Measurements from ENCODE around the gene CNNM4.

The CNNM4 gene
- total RNA-seq, result 14.6 to 29.2 (median 19.9) reads per million in 4 experiments

- DNase-seq, result peak; percentile 87
Observed at GRCh38 chr2:96760036-96760985, at the start of gene CNNM4. Gene CNNM4, plus strand, starts transcription at chr2:96760902. Its CDS starts 98 bp downstream, at chr2:96761000.

- no peak for DNase-seq
Observed at GRCh38 chr2:96710985-96711384, 49.7 kb upstream of the CNNM4 start.

- DNase-seq, result no peak
Observed at GRCh38 chr2:96715658-96716057, 45.0 kb upstream of the CNNM4 start.

GRCh38 chr2:96716388-96716787 lies 44.3 kb upstream of the CNNM4 start:
- DNase-seq, result no peak

- no peak for DNase-seq
Observed at GRCh38 chr2:96726131-96726530, 34.6 kb upstream of the CNNM4 start.

- DNase-seq, result no peak
Observed at GRCh38 chr2:96727431-96727830, 33.3 kb upstream of the CNNM4 start.

GRCh38 chr2:96729748-96730147 lies 31.0 kb upstream of the CNNM4 start:
- no peak for DNase-seq

- DNase-seq, result no peak
Observed at GRCh38 chr2:96730212-96730611, 30.5 kb upstream of the CNNM4 start.

- DNase-seq, result no peak
Observed at GRCh38 chr2:96733931-96734330, 26.8 kb upstream of the CNNM4 start.

- DNase-seq, result no peak
Observed at GRCh38 chr2:96734880-96735583, 25.7 kb upstream of the CNNM4 start.

GRCh38 chr2:96737251-96737650 lies 23.5 kb upstream of the CNNM4 start:
- DNase-seq, result no peak

GRCh38 chr2:96737831-96738230 lies 22.9 kb upstream of the CNNM4 start:
- no peak for DNase-seq

- DNase-seq, result no peak
Observed at GRCh38 chr2:96739076-96739632, 21.5 kb upstream of the CNNM4 start.

GRCh38 chr2:96739633-96740428 lies 20.9 kb upstream of the CNNM4 start, which contains the start of gene LMAN2L:
Gene LMAN2L, minus strand, starts transcription at chr2:96740064. Its CDS starts 24 bp downstream, at chr2:96740040.
- DNase-seq, result peak; percentile 97

GRCh38 chr2:96747061-96747617 lies 13.6 kb upstream of the CNNM4 start:
- DNase-seq, result no peak

GRCh38 chr2:96751800-96752199 lies 8.9 kb upstream of the CNNM4 start:
- DNase-seq, result no peak

- no peak for DNase-seq
Observed at GRCh38 chr2:96753661-96754282, 6.9 kb upstream of the CNNM4 start.

- no peak for DNase-seq
Observed at GRCh38 chr2:96754317-96754716, 6.4 kb upstream of the CNNM4 start.

- DNase-seq, result no peak
Observed at GRCh38 chr2:96756788-96757476, 3.8 kb upstream of the CNNM4 start.

GRCh38 chr2:96757477-96757860 lies 3.2 kb upstream of the CNNM4 start:
- DNase-seq, result no peak

- no peak for DNase-seq
Observed at GRCh38 chr2:96758987-96759386, 1.7 kb upstream of the CNNM4 start.
